HEK293 (cell line): ENCODE data around the gene CLMN.

Source experiments
- SP3 ChIP-seq: fragments of 450-650 bp; formaldehyde crosslinking; IDR thresholded peaks from 2 replicates; pipeline ENCODE4 v1.5.1; 2016; ENCODE audit warnings: missing biosample characterization, missing genetic modification characterization
- TCF7L2 ChIP-seq: IDR thresholded peaks from 2 replicates; pipeline ENCODE4 v1.6.1; 2011; ENCODE audit warnings: low read depth, mild to moderate bottlenecking, inconsistent platforms, low read length, moderate library complexity, borderline replicate concordance
- ZIC2 ChIP-seq: fragments of 450-650 bp; formaldehyde crosslinking; IDR thresholded peaks from 2 replicates; pipeline ENCODE4 v1.5.1; 2016; ENCODE audit warnings: missing biosample characterization, missing genetic modification characterization
- ZNF133 ChIP-seq: fragments of 450-650 bp; formaldehyde crosslinking; IDR thresholded peaks from 2 replicates; pipeline ENCODE4 v1.5.1; 2016; ENCODE audit warnings: missing biosample characterization, missing genetic modification characterization
- ZNF274 ChIP-seq, 2 experiments: fragments of 200-500 bp in 1 of 2; fragments of 450-650 bp in 1 of 2; sonication (Bioruptor generic) in 1 of 2; formaldehyde crosslinking in 1 of 2; IDR thresholded peaks; 2 replicates each; pipeline versions ENCODE4 v1.5.1 to v1.6.1; 2014 to 2016; ENCODE audit warnings: borderline replicate concordance in 1 of 2, inconsistent platforms in 1 of 2, low read length in 1 of 2, missing biosample characterization in 1 of 2, missing genetic modification characterization in 1 of 2
- ZNF341 ChIP-seq: fragments of 450-650 bp; formaldehyde crosslinking; IDR thresholded peaks from 2 replicates; pipeline ENCODE4; 2016; ENCODE audit warnings: low read depth, missing biosample characterization, missing genetic modification characterization
- ZNF394 ChIP-seq: fragments of 450-650 bp; formaldehyde crosslinking; IDR thresholded peaks from 2 replicates; pipeline ENCODE4 v1.5.1; 2016; ENCODE audit warnings: missing biosample characterization, missing genetic modification characterization, mild to moderate bottlenecking, moderate library complexity, borderline replicate concordance
- ZNF529 ChIP-seq: fragments of 450-650 bp; formaldehyde crosslinking; IDR thresholded peaks from 2 replicates; pipeline ENCODE4 v1.5.1; 2017; ENCODE audit warnings: missing genetic modification characterization, missing biosample characterization; ENCODE audit not compliant: insufficient replicate concordance
- ZNF558 ChIP-seq: fragments of 450-650 bp; formaldehyde crosslinking; IDR thresholded peaks from 2 replicates; pipeline ENCODE4 v1.5.1; 2016; ENCODE audit warnings: missing biosample characterization, missing genetic modification characterization
- ZNF571 ChIP-seq: fragments of 450-650 bp; formaldehyde crosslinking; IDR thresholded peaks from 2 replicates; pipeline ENCODE4 v1.5.0; 2017; ENCODE audit warnings: missing biosample characterization, missing genetic modification characterization
- TF ChIP-seq, protein P1 (sequence below): fragments of 450-650 bp; formaldehyde crosslinking; IDR thresholded peaks from 2 replicates; pipeline ENCODE4 v1.5.1; 2016; ENCODE audit warnings: missing biosample characterization, missing genetic modification characterization, low read depth
- TF ChIP-seq, protein P2 (sequence below): fragments of 450-650 bp; formaldehyde crosslinking; IDR thresholded peaks from 2 replicates; pipeline ENCODE4 v1.5.1; 2016; ENCODE audit warnings: missing biosample characterization, missing genetic modification characterization, borderline replicate concordance
- TF ChIP-seq, protein P3 (sequence below): fragments of 450-650 bp; formaldehyde crosslinking; IDR thresholded peaks from 2 replicates; pipeline ENCODE4 v1.5.1; 2016; ENCODE audit warnings: missing biosample characterization, missing genetic modification characterization
- TF ChIP-seq, protein P4 (sequence below): fragments of 450-650 bp; formaldehyde crosslinking; IDR thresholded peaks from 2 replicates; pipeline ENCODE4 v1.5.1; 2016; ENCODE audit warnings: missing biosample characterization, missing genetic modification characterization
- TF ChIP-seq, protein P5 (sequence below): fragments of 450-650 bp; formaldehyde crosslinking; IDR thresholded peaks from 2 replicates; pipeline ENCODE4 v1.5.1; 2016; ENCODE audit warnings: missing biosample characterization, missing genetic modification characterization, borderline replicate concordance
- TF ChIP-seq, protein P6 (sequence below): fragments of 450-650 bp; formaldehyde crosslinking; conservative IDR thresholded peaks from 2 replicates; pipeline ENCODE4 v1.5.1; 2016; ENCODE audit warnings: low read depth, missing biosample characterization, missing genetic modification characterization
- TF ChIP-seq, protein P7 (sequence below): IDR thresholded peaks from 2 replicates; pipeline ENCODE4 v1.6.1; 2011; ENCODE audit warnings: mild to moderate bottlenecking, low read depth, low read length, borderline replicate concordance

The CLMN gene

DNA sequence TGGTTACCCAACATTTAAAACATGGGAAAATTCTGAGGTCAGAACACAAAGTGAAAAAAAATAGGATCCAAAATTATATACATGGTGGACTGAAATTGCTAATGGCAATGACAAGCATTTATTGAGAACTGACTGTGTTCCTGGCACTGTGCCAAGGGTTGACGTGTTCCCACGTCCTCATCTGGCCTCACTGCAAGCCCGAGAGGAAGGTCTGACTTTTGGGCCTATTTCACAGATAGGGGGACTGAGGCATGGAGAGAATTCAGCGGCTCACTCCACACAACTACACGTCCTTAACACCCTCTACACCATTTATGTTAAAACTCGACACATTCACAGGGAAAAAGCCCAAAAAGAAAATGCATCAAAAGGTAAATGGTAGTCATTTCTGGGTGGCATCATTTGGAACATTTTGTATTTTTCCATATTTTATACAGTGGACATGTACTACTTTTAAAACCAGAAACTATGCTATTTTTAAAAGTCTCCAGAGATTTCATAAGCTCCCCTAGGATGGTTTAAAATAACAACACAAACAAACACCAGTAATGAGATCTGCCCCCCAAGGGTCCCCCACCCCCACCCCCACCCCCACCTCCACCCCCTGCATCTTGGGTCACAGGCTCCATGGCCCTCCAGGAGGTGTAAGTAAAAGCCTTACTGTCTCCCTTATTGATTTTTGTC is 27.7 kb downstream of the CLMN start (continued):
- TF ChIP-seq ZNF394 (tag by site-specific recombination) = peak; percentile 31; the same call in 1 of the 2 replicates
- TF ChIP-seq ZNF341 (tag by site-specific recombination) = no peak
- peak; percentile 80; the same call in 1 of the 2 replicates for TF ChIP-seq ZNF571 (tag by site-specific recombination)
- no peak for TF ChIP-seq ZNF529
- TF ChIP-seq, protein P1, sequence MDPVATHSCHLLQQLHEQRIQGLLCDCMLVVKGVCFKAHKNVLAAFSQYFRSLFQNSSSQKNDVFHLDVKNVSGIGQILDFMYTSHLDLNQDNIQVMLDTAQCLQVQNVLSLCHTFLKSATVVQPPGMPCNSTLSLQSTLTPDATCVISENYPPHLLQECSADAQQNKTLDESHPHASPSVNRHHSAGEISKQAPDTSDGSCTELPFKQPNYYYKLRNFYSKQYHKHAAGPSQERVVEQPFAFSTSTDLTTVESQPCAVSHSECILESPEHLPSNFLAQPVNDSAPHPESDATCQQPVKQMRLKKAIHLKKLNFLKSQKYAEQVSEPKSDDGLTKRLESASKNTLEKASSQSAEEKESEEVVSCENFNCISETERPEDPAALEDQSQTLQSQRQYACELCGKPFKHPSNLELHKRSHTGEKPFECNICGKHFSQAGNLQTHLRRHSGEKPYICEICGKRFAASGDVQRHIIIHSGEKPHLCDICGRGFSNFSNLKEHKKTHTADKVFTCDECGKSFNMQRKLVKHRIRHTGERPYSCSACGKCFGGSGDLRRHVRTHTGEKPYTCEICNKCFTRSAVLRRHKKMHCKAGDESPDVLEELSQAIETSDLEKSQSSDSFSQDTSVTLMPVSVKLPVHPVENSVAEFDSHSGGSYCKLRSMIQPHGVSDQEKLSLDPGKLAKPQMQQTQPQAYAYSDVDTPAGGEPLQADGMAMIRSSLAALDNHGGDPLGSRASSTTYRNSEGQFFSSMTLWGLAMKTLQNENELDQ (tag by site-specific recombination) = no peak
- TF ChIP-seq, protein P2, sequence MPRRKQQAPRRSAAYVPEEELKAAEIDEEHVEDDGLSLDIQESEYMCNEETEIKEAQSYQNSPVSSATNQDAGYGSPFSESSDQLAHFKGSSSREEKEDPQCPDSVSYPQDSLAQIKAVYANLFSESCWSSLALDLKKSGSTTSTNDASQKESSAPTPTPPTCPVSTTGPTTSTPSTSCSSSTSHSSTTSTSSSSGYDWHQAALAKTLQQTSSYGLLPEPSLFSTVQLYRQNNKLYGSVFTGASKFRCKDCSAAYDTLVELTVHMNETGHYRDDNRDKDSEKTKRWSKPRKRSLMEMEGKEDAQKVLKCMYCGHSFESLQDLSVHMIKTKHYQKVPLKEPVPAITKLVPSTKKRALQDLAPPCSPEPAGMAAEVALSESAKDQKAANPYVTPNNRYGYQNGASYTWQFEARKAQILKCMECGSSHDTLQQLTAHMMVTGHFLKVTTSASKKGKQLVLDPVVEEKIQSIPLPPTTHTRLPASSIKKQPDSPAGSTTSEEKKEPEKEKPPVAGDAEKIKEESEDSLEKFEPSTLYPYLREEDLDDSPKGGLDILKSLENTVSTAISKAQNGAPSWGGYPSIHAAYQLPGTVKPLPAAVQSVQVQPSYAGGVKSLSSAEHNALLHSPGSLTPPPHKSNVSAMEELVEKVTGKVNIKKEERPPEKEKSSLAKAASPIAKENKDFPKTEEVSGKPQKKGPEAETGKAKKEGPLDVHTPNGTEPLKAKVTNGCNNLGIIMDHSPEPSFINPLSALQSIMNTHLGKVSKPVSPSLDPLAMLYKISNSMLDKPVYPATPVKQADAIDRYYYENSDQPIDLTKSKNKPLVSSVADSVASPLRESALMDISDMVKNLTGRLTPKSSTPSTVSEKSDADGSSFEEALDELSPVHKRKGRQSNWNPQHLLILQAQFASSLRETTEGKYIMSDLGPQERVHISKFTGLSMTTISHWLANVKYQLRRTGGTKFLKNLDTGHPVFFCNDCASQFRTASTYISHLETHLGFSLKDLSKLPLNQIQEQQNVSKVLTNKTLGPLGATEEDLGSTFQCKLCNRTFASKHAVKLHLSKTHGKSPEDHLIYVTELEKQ (tag by site-specific recombination) = no peak; the same call in 1 of the 2 replicates
- TF ChIP-seq, protein P3, sequence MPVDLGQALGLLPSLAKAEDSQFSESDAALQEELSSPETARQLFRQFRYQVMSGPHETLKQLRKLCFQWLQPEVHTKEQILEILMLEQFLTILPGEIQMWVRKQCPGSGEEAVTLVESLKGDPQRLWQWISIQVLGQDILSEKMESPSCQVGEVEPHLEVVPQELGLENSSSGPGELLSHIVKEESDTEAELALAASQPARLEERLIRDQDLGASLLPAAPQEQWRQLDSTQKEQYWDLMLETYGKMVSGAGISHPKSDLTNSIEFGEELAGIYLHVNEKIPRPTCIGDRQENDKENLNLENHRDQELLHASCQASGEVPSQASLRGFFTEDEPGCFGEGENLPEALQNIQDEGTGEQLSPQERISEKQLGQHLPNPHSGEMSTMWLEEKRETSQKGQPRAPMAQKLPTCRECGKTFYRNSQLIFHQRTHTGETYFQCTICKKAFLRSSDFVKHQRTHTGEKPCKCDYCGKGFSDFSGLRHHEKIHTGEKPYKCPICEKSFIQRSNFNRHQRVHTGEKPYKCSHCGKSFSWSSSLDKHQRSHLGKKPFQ (tag by site-specific recombination) = no peak
- TF ChIP-seq, protein P4, sequence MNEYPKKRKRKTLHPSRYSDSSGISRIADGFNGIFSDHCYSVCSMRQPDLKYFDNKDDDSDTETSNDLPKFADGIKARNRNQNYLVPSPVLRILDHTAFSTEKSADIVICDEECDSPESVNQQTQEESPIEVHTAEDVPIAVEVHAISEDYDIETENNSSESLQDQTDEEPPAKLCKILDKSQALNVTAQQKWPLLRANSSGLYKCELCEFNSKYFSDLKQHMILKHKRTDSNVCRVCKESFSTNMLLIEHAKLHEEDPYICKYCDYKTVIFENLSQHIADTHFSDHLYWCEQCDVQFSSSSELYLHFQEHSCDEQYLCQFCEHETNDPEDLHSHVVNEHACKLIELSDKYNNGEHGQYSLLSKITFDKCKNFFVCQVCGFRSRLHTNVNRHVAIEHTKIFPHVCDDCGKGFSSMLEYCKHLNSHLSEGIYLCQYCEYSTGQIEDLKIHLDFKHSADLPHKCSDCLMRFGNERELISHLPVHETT (tag by site-specific recombination) = 0 out of 2 replicates have a peak, but pooled peaks have one; percentile 42
- TF ChIP-seq, protein P5, sequence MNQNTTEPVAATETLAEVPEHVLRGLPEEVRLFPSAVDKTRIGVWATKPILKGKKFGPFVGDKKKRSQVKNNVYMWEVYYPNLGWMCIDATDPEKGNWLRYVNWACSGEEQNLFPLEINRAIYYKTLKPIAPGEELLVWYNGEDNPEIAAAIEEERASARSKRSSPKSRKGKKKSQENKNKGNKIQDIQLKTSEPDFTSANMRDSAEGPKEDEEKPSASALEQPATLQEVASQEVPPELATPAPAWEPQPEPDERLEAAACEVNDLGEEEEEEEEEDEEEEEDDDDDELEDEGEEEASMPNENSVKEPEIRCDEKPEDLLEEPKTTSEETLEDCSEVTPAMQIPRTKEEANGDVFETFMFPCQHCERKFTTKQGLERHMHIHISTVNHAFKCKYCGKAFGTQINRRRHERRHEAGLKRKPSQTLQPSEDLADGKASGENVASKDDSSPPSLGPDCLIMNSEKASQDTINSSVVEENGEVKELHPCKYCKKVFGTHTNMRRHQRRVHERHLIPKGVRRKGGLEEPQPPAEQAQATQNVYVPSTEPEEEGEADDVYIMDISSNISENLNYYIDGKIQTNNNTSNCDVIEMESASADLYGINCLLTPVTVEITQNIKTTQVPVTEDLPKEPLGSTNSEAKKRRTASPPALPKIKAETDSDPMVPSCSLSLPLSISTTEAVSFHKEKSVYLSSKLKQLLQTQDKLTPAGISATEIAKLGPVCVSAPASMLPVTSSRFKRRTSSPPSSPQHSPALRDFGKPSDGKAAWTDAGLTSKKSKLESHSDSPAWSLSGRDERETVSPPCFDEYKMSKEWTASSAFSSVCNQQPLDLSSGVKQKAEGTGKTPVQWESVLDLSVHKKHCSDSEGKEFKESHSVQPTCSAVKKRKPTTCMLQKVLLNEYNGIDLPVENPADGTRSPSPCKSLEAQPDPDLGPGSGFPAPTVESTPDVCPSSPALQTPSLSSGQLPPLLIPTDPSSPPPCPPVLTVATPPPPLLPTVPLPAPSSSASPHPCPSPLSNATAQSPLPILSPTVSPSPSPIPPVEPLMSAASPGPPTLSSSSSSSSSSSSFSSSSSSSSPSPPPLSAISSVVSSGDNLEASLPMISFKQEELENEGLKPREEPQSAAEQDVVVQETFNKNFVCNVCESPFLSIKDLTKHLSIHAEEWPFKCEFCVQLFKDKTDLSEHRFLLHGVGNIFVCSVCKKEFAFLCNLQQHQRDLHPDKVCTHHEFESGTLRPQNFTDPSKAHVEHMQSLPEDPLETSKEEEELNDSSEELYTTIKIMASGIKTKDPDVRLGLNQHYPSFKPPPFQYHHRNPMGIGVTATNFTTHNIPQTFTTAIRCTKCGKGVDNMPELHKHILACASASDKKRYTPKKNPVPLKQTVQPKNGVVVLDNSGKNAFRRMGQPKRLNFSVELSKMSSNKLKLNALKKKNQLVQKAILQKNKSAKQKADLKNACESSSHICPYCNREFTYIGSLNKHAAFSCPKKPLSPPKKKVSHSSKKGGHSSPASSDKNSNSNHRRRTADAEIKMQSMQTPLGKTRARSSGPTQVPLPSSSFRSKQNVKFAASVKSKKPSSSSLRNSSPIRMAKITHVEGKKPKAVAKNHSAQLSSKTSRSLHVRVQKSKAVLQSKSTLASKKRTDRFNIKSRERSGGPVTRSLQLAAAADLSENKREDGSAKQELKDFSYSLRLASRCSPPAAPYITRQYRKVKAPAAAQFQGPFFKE = no peak
- TF ChIP-seq ZNF558 (tag by site-specific recombination) = no peak
- no peak for TF ChIP-seq ZNF133 (tag by site-specific recombination)
- TF ChIP-seq SP3 (tag by site-specific recombination) = no peak
- TF ChIP-seq, protein P6, sequence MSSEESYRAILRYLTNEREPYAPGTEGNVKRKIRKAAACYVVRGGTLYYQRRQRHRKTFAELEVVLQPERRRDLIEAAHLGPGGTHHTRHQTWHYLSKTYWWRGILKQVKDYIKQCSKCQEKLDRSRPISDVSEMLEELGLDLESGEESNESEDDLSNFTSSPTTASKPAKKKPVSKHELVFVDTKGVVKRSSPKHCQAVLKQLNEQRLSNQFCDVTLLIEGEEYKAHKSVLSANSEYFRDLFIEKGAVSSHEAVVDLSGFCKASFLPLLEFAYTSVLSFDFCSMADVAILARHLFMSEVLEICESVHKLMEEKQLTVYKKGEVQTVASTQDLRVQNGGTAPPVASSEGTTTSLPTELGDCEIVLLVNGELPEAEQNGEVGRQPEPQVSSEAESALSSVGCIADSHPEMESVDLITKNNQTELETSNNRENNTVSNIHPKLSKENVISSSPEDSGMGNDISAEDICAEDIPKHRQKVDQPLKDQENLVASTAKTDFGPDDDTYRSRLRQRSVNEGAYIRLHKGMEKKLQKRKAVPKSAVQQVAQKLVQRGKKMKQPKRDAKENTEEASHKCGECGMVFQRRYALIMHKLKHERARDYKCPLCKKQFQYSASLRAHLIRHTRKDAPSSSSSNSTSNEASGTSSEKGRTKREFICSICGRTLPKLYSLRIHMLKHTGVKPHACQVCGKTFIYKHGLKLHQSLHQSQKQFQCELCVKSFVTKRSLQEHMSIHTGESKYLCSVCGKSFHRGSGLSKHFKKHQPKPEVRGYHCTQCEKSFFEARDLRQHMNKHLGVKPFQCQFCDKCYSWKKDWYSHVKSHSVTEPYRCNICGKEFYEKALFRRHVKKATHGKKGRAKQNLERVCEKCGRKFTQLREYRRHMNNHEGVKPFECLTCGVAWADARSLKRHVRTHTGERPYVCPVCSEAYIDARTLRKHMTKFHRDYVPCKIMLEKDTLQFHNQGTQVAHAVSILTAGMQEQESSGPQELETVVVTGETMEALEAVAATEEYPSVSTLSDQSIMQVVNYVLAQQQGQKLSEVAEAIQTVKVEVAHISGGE (tag by site-specific recombination) = no peak
- TF ChIP-seq, protein P7, sequence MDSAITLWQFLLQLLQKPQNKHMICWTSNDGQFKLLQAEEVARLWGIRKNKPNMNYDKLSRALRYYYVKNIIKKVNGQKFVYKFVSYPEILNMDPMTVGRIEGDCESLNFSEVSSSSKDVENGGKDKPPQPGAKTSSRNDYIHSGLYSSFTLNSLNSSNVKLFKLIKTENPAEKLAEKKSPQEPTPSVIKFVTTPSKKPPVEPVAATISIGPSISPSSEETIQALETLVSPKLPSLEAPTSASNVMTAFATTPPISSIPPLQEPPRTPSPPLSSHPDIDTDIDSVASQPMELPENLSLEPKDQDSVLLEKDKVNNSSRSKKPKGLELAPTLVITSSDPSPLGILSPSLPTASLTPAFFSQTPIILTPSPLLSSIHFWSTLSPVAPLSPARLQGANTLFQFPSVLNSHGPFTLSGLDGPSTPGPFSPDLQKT = no peak
- TF ChIP-seq ZNF274 (IDR thresholded peaks at IDR 0.05; ENCODE audit: low read length) = no peak
- no peak for TF ChIP-seq ZNF274 (tag by site-specific recombination; IDR thresholded peaks at IDR 0.05; ENCODE audit: borderline replicate concordance)
- TF ChIP-seq TCF7L2 = no peak
- TF ChIP-seq ZIC2 (tag by site-specific recombination) = no peak
